Gastrocnemius medialis (tissue), 4 donors: ENCODE measurements around the gene CACNG7.

Experiments
- POLR2A ChIP-seq, 2 donors: fragments of 450-650 bp; IDR thresholded peaks; one replicate each; pipeline ENCODE4 v1.6.1; 2017; ENCODE audit warnings: antibody characterized with exemption in 2 of 2, mild to moderate bottlenecking in 2 of 2, moderate library complexity in 2 of 2
- TF ChIP-seq, protein P1 (sequence below), 5 experiments: fragments of 450-650 bp in 3 of 5; fragments of 200-600 bp in 2 of 5; sonication (generic) in 2 of 5; IDR thresholded peaks in 4 of 5; conservative IDR thresholded peaks in 1 of 5; 1 replicate in 4 of 5; 2 replicates in 1 of 5; pipeline ENCODE4 v1.5.1; 2016 to 2019; ENCODE audit warnings: antibody characterized with exemption in 5 of 5, mild to moderate bottlenecking in 3 of 5, moderate library complexity in 3 of 5

DNA sequence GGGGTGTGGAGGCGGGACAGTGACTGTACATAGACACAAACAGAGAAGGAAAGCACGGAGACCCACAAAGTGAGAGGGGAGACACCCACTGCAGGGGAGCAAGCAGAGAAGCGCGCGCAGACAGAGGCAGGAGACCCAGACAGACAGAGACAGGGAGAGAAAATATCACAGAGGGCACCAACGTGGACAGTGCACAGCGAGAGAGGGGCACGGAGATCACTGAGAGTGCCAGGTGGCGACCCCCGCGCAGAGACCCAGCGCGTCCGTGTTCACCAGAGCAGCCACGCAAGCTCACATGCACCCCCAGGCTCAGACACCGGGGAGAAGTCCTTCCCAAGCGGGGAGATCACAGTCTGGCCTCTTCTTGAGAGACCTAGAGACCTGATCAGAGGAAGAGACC is 1.4 kb upstream of the CACNG7 start:
- TF ChIP-seq, protein P1, sequence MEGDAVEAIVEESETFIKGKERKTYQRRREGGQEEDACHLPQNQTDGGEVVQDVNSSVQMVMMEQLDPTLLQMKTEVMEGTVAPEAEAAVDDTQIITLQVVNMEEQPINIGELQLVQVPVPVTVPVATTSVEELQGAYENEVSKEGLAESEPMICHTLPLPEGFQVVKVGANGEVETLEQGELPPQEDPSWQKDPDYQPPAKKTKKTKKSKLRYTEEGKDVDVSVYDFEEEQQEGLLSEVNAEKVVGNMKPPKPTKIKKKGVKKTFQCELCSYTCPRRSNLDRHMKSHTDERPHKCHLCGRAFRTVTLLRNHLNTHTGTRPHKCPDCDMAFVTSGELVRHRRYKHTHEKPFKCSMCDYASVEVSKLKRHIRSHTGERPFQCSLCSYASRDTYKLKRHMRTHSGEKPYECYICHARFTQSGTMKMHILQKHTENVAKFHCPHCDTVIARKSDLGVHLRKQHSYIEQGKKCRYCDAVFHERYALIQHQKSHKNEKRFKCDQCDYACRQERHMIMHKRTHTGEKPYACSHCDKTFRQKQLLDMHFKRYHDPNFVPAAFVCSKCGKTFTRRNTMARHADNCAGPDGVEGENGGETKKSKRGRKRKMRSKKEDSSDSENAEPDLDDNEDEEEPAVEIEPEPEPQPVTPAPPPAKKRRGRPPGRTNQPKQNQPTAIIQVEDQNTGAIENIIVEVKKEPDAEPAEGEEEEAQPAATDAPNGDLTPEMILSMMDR (IDR thresholded peaks at IDR 0.05 in 4 of 5, conservative IDR thresholded peaks at IDR 0.05 in 1 of 5): no peak
- TF ChIP-seq POLR2A (IDR thresholded peaks at IDR 0.05): no peak
